H1 (cell line): Measurements from ENCODE around the gene FGD4. TPM values are rescaled to one million over a fixed set of nuclear protein-coding genes. Genes with fewer than 3 reads are reported as not detected.

ENCODE experiments used
- CTCF ChIA-PET: fragments of 300-600 bp; sonication (Branson Sonifier 250); formaldehyde crosslinking; loops from one replicate; lab custom pipeline; 2021; ENCODE audit not compliant: partially characterized antibody; lab: Charles Lee
- POLR2A ChIA-PET: fragments of 300-600 bp; sonication (Branson Sonifier 250); formaldehyde crosslinking; loops from one replicate; lab custom pipeline; 2021; ENCODE audit warnings: inconsistent platforms; ENCODE audit not compliant: partially characterized antibody; lab: Charles Lee
- DNase-seq, 2 experiments: peaks; one replicate each; pipeline versions ENCODE4 v3.0.0 to v3.0.0-alpha.2; 2010 to 2022; ENCODE audit warnings: low spot score in 2 of 2, low read depth in 1 of 2, mixed read lengths in 1 of 2
- FAIRE-seq: peaks from 2 replicates; lab custom pipeline; 2011; peaks lifted over from hg19 to GRCh38; lab: Jason Lieb, UNC
- H2AFZ ChIP-seq: 2 replicates; pipeline ENCODE4 v1.8.1; 2012; ENCODE audit warnings: low read length, inconsistent platforms
- H2AK5ac ChIP-seq: 2 replicates; pipeline ENCODE4 v1.6.1; 2013; ENCODE audit warnings: low read depth, low read length
- H2BK120ac ChIP-seq: replicated peaks from 2 replicates; pipeline ENCODE3; 2013; ENCODE audit warnings: low read depth, low read length, inconsistent platforms
- H2BK12ac ChIP-seq: 2 replicates; pipeline ENCODE4 v1.6.1; 2013; ENCODE audit warnings: low read depth, low read length
- H2BK15ac ChIP-seq: 2 replicates; pipeline ENCODE4 v1.6.1; 2013; ENCODE audit warnings: low read length
- H2BK20ac ChIP-seq: 2 replicates; pipeline ENCODE4 v1.6.1; 2013; ENCODE audit warnings: low read length
- H2BK5ac ChIP-seq: 2 replicates; pipeline ENCODE4 v1.6.1; 2013; ENCODE audit warnings: low read depth, low read length
- H3K14ac ChIP-seq: 2 replicates; pipeline ENCODE4 v1.6.1; 2013; ENCODE audit warnings: inconsistent platforms; ENCODE audit not compliant: insufficient read length
- H3K18ac ChIP-seq: 2 replicates; pipeline ENCODE4 v1.6.1; 2013; ENCODE audit warnings: low read length; ENCODE audit errors: extremely low read depth
- H3K23ac ChIP-seq: 2 replicates; pipeline ENCODE4 v1.6.1; 2013; ENCODE audit warnings: inconsistent platforms; ENCODE audit not compliant: insufficient read length
- H3K23me2 ChIP-seq: 2 replicates; pipeline ENCODE4 v1.6.1; 2013; ENCODE audit warnings: low read depth, low read length
- H3K27ac ChIP-seq: 2 replicates; pipeline ENCODE4 v1.6.1; 2011; ENCODE audit warnings: low read depth, low read length, inconsistent platforms
- H3K27me3 ChIP-seq, 4 experiments: replicated peaks in 1 of 4; 1 replicate in 1 of 4; 2 replicates in 3 of 4; pipeline versions ENCODE4 v1.6.1 to v1.8.1; 2011 to 2013; ENCODE audit warnings: low read length in 3 of 4, mild to moderate bottlenecking in 3 of 4, inconsistent platforms in 2 of 4, mixed read lengths in 2 of 4, moderate library complexity in 1 of 4; ENCODE audit not compliant: control insufficient read depth in 3 of 4, insufficient read depth in 3 of 4; ENCODE audit errors: extremely low read depth in 1 of 4
- H3K36me3 ChIP-seq, 4 experiments: 2 replicates each; pipeline versions ENCODE4 v1.6.1 to v1.8.1; 2011 to 2013; ENCODE audit warnings: mild to moderate bottlenecking in 4 of 4, low read length in 3 of 4, moderate library complexity in 2 of 4, control low read depth in 1 of 4, inconsistent platforms in 1 of 4; ENCODE audit not compliant: insufficient read depth in 4 of 4, control insufficient read depth in 2 of 4
- H3K4ac ChIP-seq: replicated peaks from 2 replicates; pipeline ENCODE3; 2013; ENCODE audit warnings: low read length, low read depth, mixed read lengths, inconsistent platforms; ENCODE audit not compliant: insufficient read length
- H3K4me1 ChIP-seq, 4 experiments: replicated peaks in 1 of 4; 1 replicate in 1 of 4; 2 replicates in 3 of 4; pipeline versions ENCODE4 v1.6.1 to v1.8.1; 2011 to 2013; ENCODE audit warnings: low read length in 3 of 4, inconsistent platforms in 2 of 4, mixed read lengths in 1 of 4; ENCODE audit not compliant: insufficient read depth in 4 of 4, control insufficient read depth in 3 of 4
- H3K4me2 ChIP-seq, 2 experiments: 2 replicates each; pipeline versions ENCODE4 v1.6.1 to v1.8.1; 2011 to 2013; ENCODE audit warnings: low read depth in 2 of 2, low read length in 2 of 2, control low read depth in 1 of 2, inconsistent platforms in 1 of 2, mild to moderate bottlenecking in 1 of 2; ENCODE audit not compliant: insufficient read depth in 1 of 2
- H3K4me3 ChIP-seq, 4 experiments: fragments of 200-600, 300-600 bp in 1 of 4; sonication (generic), shearing (Covaris generic), sonication (Bioruptor Twin) in 1 of 4; 2 replicates each; pipeline versions ENCODE4 v1.5.1 to v1.8.1; 2011 to 2016; ENCODE audit warnings: low read length in 4 of 4, low read depth in 3 of 4, control low read depth in 2 of 4, inconsistent platforms in 2 of 4, mild to moderate bottlenecking in 2 of 4, mixed read lengths in 1 of 4, moderate library complexity in 1 of 4; ENCODE audit not compliant: insufficient read depth in 2 of 4; ENCODE audit errors: extremely low read depth in 1 of 4
- H3K56ac ChIP-seq: replicated peaks from 2 replicates; pipeline ENCODE3; 2013; ENCODE audit warnings: low read depth, mild to moderate bottlenecking, mixed read lengths, low read length, inconsistent platforms; ENCODE audit not compliant: insufficient read length
- H3K79me1 ChIP-seq: 2 replicates; pipeline ENCODE4 v1.6.1; 2013; ENCODE audit warnings: low read depth, low read length, control low read depth
- H3K79me2 ChIP-seq, 2 experiments: 2 replicates each; pipeline versions ENCODE4 v1.6.1 to v1.8.1; 2012 to 2013; ENCODE audit warnings: low read length in 2 of 2, mild to moderate bottlenecking in 2 of 2, inconsistent platforms in 1 of 2; ENCODE audit not compliant: insufficient read depth in 2 of 2, control insufficient read depth in 1 of 2
- H3K9ac ChIP-seq, 4 experiments: replicated peaks in 1 of 4; 1 replicate in 1 of 4; 2 replicates in 3 of 4; pipeline versions ENCODE4 v1.6.1 to v1.8.1; 2011 to 2013; ENCODE audit warnings: low read depth in 3 of 4, low read length in 3 of 4, control low read depth in 2 of 4, mild to moderate bottlenecking in 2 of 4, moderate library complexity in 2 of 4, inconsistent platforms in 1 of 4; ENCODE audit errors: extremely low read depth in 1 of 4
- H3K9me3 ChIP-seq, 2 experiments: 2 replicates each; pipeline versions ENCODE4 v1.6.1 to v1.8.1; 2012 to 2013; ENCODE audit warnings: mild to moderate bottlenecking in 2 of 2, moderate library complexity in 2 of 2, control low read depth in 1 of 2, inconsistent platforms in 1 of 2, low read depth in 1 of 2, low read length in 1 of 2, mixed read lengths in 1 of 2; ENCODE audit not compliant: insufficient read depth in 2 of 2
- H4K20me1 ChIP-seq, 2 experiments: replicated peaks in 1 of 2; 2 replicates each; pipeline versions ENCODE3 to v1.8.1; 2011 to 2013; ENCODE audit warnings: inconsistent platforms in 2 of 2, low read length in 2 of 2, mild to moderate bottlenecking in 1 of 2; ENCODE audit not compliant: insufficient read depth in 2 of 2, control insufficient read depth in 1 of 2
- H4K5ac ChIP-seq: 2 replicates; pipeline ENCODE4 v1.6.1; 2013; ENCODE audit warnings: low read length, low read depth, mixed read lengths, inconsistent platforms; ENCODE audit not compliant: insufficient read length
- H4K8ac ChIP-seq: 2 replicates; pipeline ENCODE4 v1.8.0; 2013; ENCODE audit warnings: mild to moderate bottlenecking, moderate library complexity, low read length, inconsistent platforms; ENCODE audit not compliant: insufficient read depth; ENCODE audit errors: extremely low read depth
- H4K91ac ChIP-seq: replicated peaks from 2 replicates; pipeline ENCODE3; 2013; ENCODE audit warnings: low read length, mixed read lengths, inconsistent platforms; ENCODE audit not compliant: insufficient read length
- ATF3 ChIP-seq: IDR thresholded peaks from 2 replicates; pipeline ENCODE4 v1.6.1; 2011; ENCODE audit warnings: low read depth, mild to moderate bottlenecking, low read length; ENCODE audit not compliant: insufficient read depth
- BRCA1 ChIP-seq: IDR thresholded peaks from 2 replicates; pipeline ENCODE4 v1.6.1; 2012; ENCODE audit warnings: low read depth, low read length, improper control_type of control experiment
- CBX5 ChIP-seq: fragments of 300-800, 300-1000 bp; sonication (generic); IDR thresholded peaks from 2 replicates; pipeline ENCODE4 v1.7.1; 2016; ENCODE audit warnings: antibody characterized with exemption, low read length, low read depth
- CHD2 ChIP-seq: IDR thresholded peaks from 2 replicates; pipeline ENCODE4 v1.6.1; 2012; ENCODE audit warnings: low read length, improper control_type of control experiment
- CTBP2 ChIP-seq: IDR thresholded peaks from 2 replicates; pipeline ENCODE4 v1.7.0; 2011; ENCODE audit warnings: borderline replicate concordance, mild to moderate bottlenecking, moderate library complexity, mixed read lengths, low read length; ENCODE audit not compliant: insufficient read depth, insufficient read length
- EP300 ChIP-seq, 2 experiments: IDR thresholded peaks; 1 replicate in 1 of 2; 2 replicates in 1 of 2; pipeline ENCODE4 v1.6.1; 2011 to 2012; ENCODE audit warnings: low read depth in 2 of 2, low read length in 2 of 2, mild to moderate bottlenecking in 2 of 2, borderline replicate concordance in 1 of 2, inconsistent platforms in 1 of 2, moderate library complexity in 1 of 2
- EZH2 ChIP-seq: fragments of 200-600 bp; sonication (generic); IDR thresholded peaks from 2 replicates; pipeline ENCODE4 v1.7.1; 2012; ENCODE audit warnings: low read depth, mild to moderate bottlenecking, moderate library complexity, low read length, inconsistent platforms; ENCODE audit not compliant: severe bottlenecking
- HDAC6 ChIP-seq: IDR thresholded peaks from one replicate; pipeline ENCODE4 v1.7.1; 2012; ENCODE audit warnings: low read depth, mild to moderate bottlenecking, inconsistent platforms, low read length, moderate library complexity
- PHF8 ChIP-seq: fragments of 200-600 bp; sonication (generic); conservative IDR thresholded peaks from 2 replicates; pipeline ENCODE4 v1.7.1; 2012; ENCODE audit warnings: low read depth, mild to moderate bottlenecking, inconsistent platforms, low read length, moderate library complexity
- SP1 ChIP-seq: IDR thresholded peaks from 2 replicates; pipeline ENCODE4 v1.6.1; 2011; ENCODE audit warnings: low read depth, low read length
- SP2 ChIP-seq: IDR thresholded peaks from 2 replicates; pipeline ENCODE4 v1.6.1; 2012; ENCODE audit warnings: mild to moderate bottlenecking, low read length, inconsistent platforms
- SUZ12 ChIP-seq: fragments of 200-600 bp; sonication (generic); IDR thresholded peaks from 2 replicates; pipeline ENCODE4 v1.6.1; 2012; ENCODE audit warnings: mild to moderate bottlenecking, inconsistent platforms, low read length, moderate library complexity, mixed read lengths
- TCF12 ChIP-seq: IDR thresholded peaks from 2 replicates; pipeline ENCODE4 v1.6.1; 2011; ENCODE audit warnings: low read depth, mild to moderate bottlenecking, low read length
- YY1 ChIP-seq: IDR thresholded peaks from 2 replicates; pipeline ENCODE4 v1.6.1; 2011; ENCODE audit warnings: low read depth, mild to moderate bottlenecking, low read length
- WGBS, 2 experiments: shearing (Covaris generic) in 1 of 2; methylation state at CpG; one replicate each; pipeline versions ENCODE4 v1.1.6 to v1.1.7; 2013 to 2015; ENCODE audit warnings: low lambda C conversion rate in 2 of 2, mixed read lengths in 2 of 2, inconsistent platforms in 1 of 2, low coverage in 1 of 2, missing lambda C conversion rate in 1 of 2; ENCODE audit not compliant: insufficient replicate concordance in 2 of 2, insufficient coverage in 1 of 2, insufficient read length in 1 of 2; ENCODE audit errors: extremely low coverage in 1 of 2, missing lambda C conversion rate in 1 of 2; 5-methylcytosine and 5-hydroxymethylcytosine counted together
- polyA plus RNA-seq, 7 experiments: library from polyadenylated mRNA; depleted of rRNA in 3 of 7; stranded (reverse) in 5 of 7; unstranded in 2 of 7; fragments of >200 nt in 5 of 7; fragments of 200-250 nt in 2 of 7; gene quantifications; 1 replicate in 5 of 7; 2 replicates in 1 of 7; 4 replicates in 1 of 7; pipeline versions ENCODE4 v1.2.1 to v1.2.3, GENCODE V29; 2011 to 2013; ENCODE audit warnings: missing spikeins in 2 of 7, mixed read lengths in 2 of 7
- total RNA-seq: library from RNA; stranded (reverse); fragmentation: NEBNext Ultra II Directional; extraction: Animal tissue kit (Norgen Biotek cat#: 25700); gene quantifications from 2 replicates; pipeline ENCODE4 v1.2.1, GENCODE V29; 2021

FGD4 gene
- total and polyA plus RNA-seq, 2 of the 8 experiments (the other 6 are each of a cell fraction or from before 2014, with no cell fraction given) = 8.5 to 48.2 TPM

- Histone ChIP-seq H3K56ac (no peak overlapping the region), H3K9ac (no peak overlapping the region), H3K23me2 (no peaks in the 10 kb centered on the region; the same call in 1 of the 2 replicates), H3K27ac (no peak overlapping the region), H3K36me3 (peaks cover 0 to 16% (median 8%) of the 10 kb centered on the region in 4 experiments; a peak in 5 of 8 replicates), H4K8ac (no peak overlapping the region), H2BK120ac (no peak overlapping the region), H3K4me3 (no peak overlapping the region), H3K4me2 (no peak overlapping the region), H3K9me3 (peaks cover 0 to 7% of the 10 kb centered on the region in 2 experiments; a peak in 1 of 4 replicates), H2AFZ (no peak overlapping the region), H2AK5ac (no peak overlapping the region), H3K4ac (no peak overlapping the region), H2BK15ac (no peak overlapping the region), H2BK5ac (no peak overlapping the region), H3K18ac (no peak overlapping the region), H3K4me1 (peaks cover 0 to 6% (median 4%) of the 10 kb centered on the region in 4 experiments; a peak in 4 of 7 replicates), H4K20me1 (peaks cover 7 to 8% of the 10 kb centered on the region in 2 experiments), H3K79me1 (peaks cover 3% of the 10 kb centered on the region; the same call in 1 of the 2 replicates), H4K5ac (no peak overlapping the region), H4K91ac (no peak overlapping the region), H2BK12ac (no peak overlapping the region), H2BK20ac (no peak overlapping the region), H3K14ac (no peak overlapping the region), H3K27me3 (no peaks in the 10 kb centered on the region), H3K23ac (no peak overlapping the region), H3K79me2 (peaks cover 0 to 78% of the 10 kb centered on the region in 2 experiments; a peak in 3 of 4 replicates)
- ChIA-PET CTCF (interaction anchor here (2.2 kb wide), 1 partner anchor 46 kb away, joined by 4 read pairs; no protein-coding TSS in a partner anchor), POLR2A (no interaction called here)
- DNase-seq = no peak
- no peak for FAIRE-seq
- WGBS, 2 experiments = 90% methylated on average over 3 of the region's 3 CpGs; no CpG with 5 or more reads in 1 of the 2 experiments
- TF ChIP-seq CTBP2 (no peak), SUZ12 (no peak), YY1 (no peak), TCF12 (no peak), BRCA1 (no peak), HDAC6 (no peak), CHD2 (no peak), SP2 (no peak), CBX5 (no peak), ATF3 (no peak), PHF8 (no peak), EZH2 (no peak), EP300 (IDR thresholded peaks at IDR 0.05; ENCODE audit: borderline replicate concordance in 1 of 2, low read depth in 2 of 2, low read length in 2 of 2) (no peak), SP1 (no peak)
Measured at GRCh38 chr12:32559434-32559833, 160.1 kb downstream of the FGD4 start.
